Caco-2 (cell line): ENCODE measurements around the gene LY6G5B. TPM values are rescaled to one million over a fixed set of nuclear protein-coding genes. Genes with fewer than 3 reads are reported as not detected.

Experiments
- BruUV-seq: library from RNA; stranded (reverse); fragments of 400-500 nt; replicated peaks from 2 replicates; lab custom pipeline; 2021; lab: Mats Ljungman, UMichigan
- CTCF ChIA-PET: fragments of 300-600 bp; sonication (Branson Sonifier 250); formaldehyde crosslinking; loops from one replicate; lab custom pipeline; 2022; ENCODE audit warnings: antibody characterized with exemption; lab: Charles Lee
- POLR2A ChIA-PET: fragments of 300-600 bp; sonication (Branson Sonifier 250); formaldehyde crosslinking; loops from one replicate; lab custom pipeline; 2022; ENCODE audit warnings: antibody characterized with exemption; lab: Charles Lee
- DNase-seq, 2 experiments: peaks; one replicate each; pipeline versions ENCODE4 v3.0.0 to v3.0.0-alpha.2; 2020 to 2022
- H3K27me3 ChIP-seq: replicated peaks from 2 replicates; pipeline ENCODE4 v1.6.0; 2011; ENCODE audit warnings: low read length; ENCODE audit not compliant: control insufficient read depth, insufficient read depth
- H3K36me3 ChIP-seq: 2 replicates; pipeline ENCODE4 v1.5.1; 2011; ENCODE audit warnings: low read length; ENCODE audit not compliant: control insufficient read depth, insufficient read depth
- H3K4me1 ChIP-seq: fragments of 250-450 bp; sonication (Bioruptor Pico); 2 replicates; pipeline ENCODE4 v1.5.1; 2020; ENCODE audit warnings: mild to moderate bottlenecking
- H3K4me3 ChIP-seq: 2 replicates; pipeline ENCODE4 v1.5.1; 2011; ENCODE audit warnings: low read depth, mild to moderate bottlenecking, control low read depth, low read length
- H3K9me3 ChIP-seq: fragments of 250-450 bp; sonication (Bioruptor Pico); 2 replicates; pipeline ENCODE4 v1.5.1; 2020; ENCODE audit warnings: mild to moderate bottlenecking, moderate library complexity
- H3K27ac Mint-ChIP-seq: one replicate; pipeline ENCODE4 v1.8.0; 2022; ENCODE audit warnings: mixed read lengths; ENCODE audit not compliant: unreplicated experiment
- H3K27me3 Mint-ChIP-seq: one replicate; pipeline ENCODE4 v1.8.0; 2022; ENCODE audit warnings: mixed read lengths; ENCODE audit not compliant: insufficient read depth, unreplicated experiment
- H3K36me3 Mint-ChIP-seq: one replicate; pipeline ENCODE4 v1.8.0; 2022; ENCODE audit warnings: mild to moderate bottlenecking, mixed read lengths; ENCODE audit not compliant: insufficient read depth, unreplicated experiment
- H3K4me1 Mint-ChIP-seq: one replicate; pipeline ENCODE4 v1.8.0; 2022; ENCODE audit warnings: low read depth, mixed read lengths; ENCODE audit not compliant: unreplicated experiment
- H3K4me3 Mint-ChIP-seq: one replicate; pipeline ENCODE4 v1.8.0; 2022; ENCODE audit warnings: mild to moderate bottlenecking, moderate library complexity, mixed read lengths; ENCODE audit not compliant: unreplicated experiment
- H3K9me3 Mint-ChIP-seq: one replicate; pipeline ENCODE4 v1.8.0; 2022; ENCODE audit warnings: mixed read lengths; ENCODE audit not compliant: unreplicated experiment
- CTCF ChIP-seq, 2 experiments: fragments of 200-600 bp in 1 of 2; IDR thresholded peaks; 1 replicate in 1 of 2; 2 replicates in 1 of 2; pipeline versions ENCODE4 v1.5.1 to v1.8.0; 2011 to 2022; ENCODE audit warnings: antibody characterized with exemption in 1 of 2, control low read depth in 1 of 2, inconsistent platforms in 1 of 2, low read depth in 1 of 2, low read length in 1 of 2, mild to moderate bottlenecking in 1 of 2, moderate library complexity in 1 of 2; ENCODE audit not compliant: insufficient read depth in 1 of 2, severe bottlenecking in 1 of 2, unreplicated experiment in 1 of 2
- intact Hi-C: fragments of 100-400 bp; cut with micrococcal nuclease; formaldehyde crosslinking; loops from one replicate; pipeline ENCODE4 v1.10.0; 2022; ENCODE audit not compliant: unreplicated experiment
- total RNA-seq: library from RNA; stranded (reverse); gene quantifications from 2 replicates; pipeline ENCODE4 v1.2.3, GENCODE V29; 2022

LY6G5B gene
- total RNA-seq, 1 experiment from 2014 or later = 17.5 TPM

GRCh38 chr6:31624070-31624469 lies 45.7 kb upstream of the LY6G5B start:
- POLR2A ChIA-PET = no interaction called here
- CTCF ChIA-PET = no interaction called here
- TF ChIP-seq CTCF (IDR thresholded peaks at IDR 0.05; ENCODE audit: insufficient read depth in 1 of 2, low read depth in 1 of 2, low read length in 1 of 2, severe bottlenecking in 1 of 2, unreplicated experiment in 1 of 2) = no peak
- no peaks in the 10 kb centered on the region for H3K9me3 Mint-ChIP-seq
- peaks cover 12% of the 10 kb centered on the region for H3K4me1 Mint-ChIP-seq
- no peaks in the 10 kb centered on the region for H3K27me3 Mint-ChIP-seq
- Histone ChIP-seq H3K4me1 (peaks cover 9% of the 10 kb centered on the region), H3K27me3 (no peaks in the 10 kb centered on the region), H3K36me3 (peaks cover 25% of the 10 kb centered on the region), H3K4me3 (no peak overlapping the region), H3K9me3 (no peaks in the 10 kb centered on the region)
- H3K4me3 Mint-ChIP-seq = no peak overlapping the region
- no peak for DNase-seq
- no TSS peak for BruUV-seq
- intact Hi-C loops = no loop called here
- peaks cover 81% of the 10 kb centered on the region for H3K36me3 Mint-ChIP-seq
- H3K27ac Mint-ChIP-seq = no peak overlapping the region

- no peak for TF ChIP-seq CTCF (IDR thresholded peaks at IDR 0.05; ENCODE audit: insufficient read depth in 1 of 2, low read depth in 1 of 2, low read length in 1 of 2, severe bottlenecking in 1 of 2, unreplicated experiment in 1 of 2)
- peaks cover 90% of the 10 kb centered on the region for H3K36me3 Mint-ChIP-seq
- no peak overlapping the region for H3K4me3 Mint-ChIP-seq
- H3K9me3 Mint-ChIP-seq = no peaks in the 10 kb centered on the region
- no peaks in the 10 kb centered on the region for H3K27me3 ChIP-seq
- ChIA-PET POLR2A (no interaction called here), CTCF (interaction anchor here (0.6 kb wide), 1 partner anchor 908 kb away, joined by 3 read pairs; no protein-coding TSS in a partner anchor)
- H3K27ac Mint-ChIP-seq = no peak overlapping the region
- DNase-seq = no peak
- no TSS peak for BruUV-seq
- peaks cover 25% of the 10 kb centered on the region for H3K36me3 ChIP-seq
- peaks cover 9% of the 10 kb centered on the region for H3K4me1 ChIP-seq
- no peaks in the 10 kb centered on the region for H3K9me3 ChIP-seq
- no peaks in the 10 kb centered on the region for H3K27me3 Mint-ChIP-seq
- H3K4me1 Mint-ChIP-seq = peaks cover 8% of the 10 kb centered on the region
- intact Hi-C loops = no loop called here
- no peak overlapping the region for H3K4me3 ChIP-seq
Observed at GRCh38 chr6:31626952-31627351, 42.8 kb upstream of the LY6G5B start.

- ChIA-PET CTCF (interaction anchor here (0.6 kb wide), 1 partner anchor 255 kb away, joined by 3 read pairs; no protein-coding TSS in a partner anchor), POLR2A (no interaction called here)
- intact Hi-C loops = no loop called here
- H3K4me3 Mint-ChIP-seq = no peak overlapping the region
- no TSS peak for BruUV-seq
- peaks cover 90% of the 10 kb centered on the region for H3K36me3 Mint-ChIP-seq
- DNase-seq = no peak
- H3K4me1 ChIP-seq = 0 out of 2 replicates have a peak, but pooled peaks cover under 1% of the 10 kb centered on the region
- no peaks in the 10 kb centered on the region for H3K9me3 Mint-ChIP-seq
- H3K9me3 ChIP-seq = no peaks in the 10 kb centered on the region
- no peaks in the 10 kb centered on the region for H3K4me1 Mint-ChIP-seq
- H3K27me3 Mint-ChIP-seq = no peaks in the 10 kb centered on the region
- no peaks in the 10 kb centered on the region for H3K27me3 ChIP-seq
- no peak overlapping the region for H3K27ac Mint-ChIP-seq
- peaks cover 25% of the 10 kb centered on the region for H3K36me3 ChIP-seq
- no peak overlapping the region for H3K4me3 ChIP-seq
- no peak for TF ChIP-seq CTCF (IDR thresholded peaks at IDR 0.05; ENCODE audit: insufficient read depth in 1 of 2, low read depth in 1 of 2, low read length in 1 of 2, severe bottlenecking in 1 of 2, unreplicated experiment in 1 of 2)
Observed at GRCh38 chr6:31627690-31628287, 42.0 kb upstream of the LY6G5B start.
